ENCODE results near the gene ART5. TPM values are rescaled to one million over a fixed set of nuclear protein-coding genes. Genes with fewer than 3 reads are reported as not detected.
"Not testable (repeated sequence)": the region's sequence is repeated elsewhere in the genome, so short reads cannot be mapped to it uniquely, and the experiment has no call there.

The ART5 gene
- total RNA-seq, 4 donors from 2014 or later: not detected

- Histone ChIP-seq H3K4me1 (peaks cover 0 to 15% (median 5%) of the 10 kb centered on the region in 4 donors), H3K27me3 (peaks cover 0 to 3% of the 10 kb centered on the region in 2 donors), H3K4me3 (no peak overlapping the region), H3K9me3 (no peaks in the 10 kb centered on the region), H3K27ac (no peak overlapping the region), H3K36me3 (no peaks in the 10 kb centered on the region)
- DNase-seq: no peak
- TF ChIP-seq POLR2A (IDR thresholded peaks at IDR 0.05): no peak
- TF ChIP-seq, protein P1, sequence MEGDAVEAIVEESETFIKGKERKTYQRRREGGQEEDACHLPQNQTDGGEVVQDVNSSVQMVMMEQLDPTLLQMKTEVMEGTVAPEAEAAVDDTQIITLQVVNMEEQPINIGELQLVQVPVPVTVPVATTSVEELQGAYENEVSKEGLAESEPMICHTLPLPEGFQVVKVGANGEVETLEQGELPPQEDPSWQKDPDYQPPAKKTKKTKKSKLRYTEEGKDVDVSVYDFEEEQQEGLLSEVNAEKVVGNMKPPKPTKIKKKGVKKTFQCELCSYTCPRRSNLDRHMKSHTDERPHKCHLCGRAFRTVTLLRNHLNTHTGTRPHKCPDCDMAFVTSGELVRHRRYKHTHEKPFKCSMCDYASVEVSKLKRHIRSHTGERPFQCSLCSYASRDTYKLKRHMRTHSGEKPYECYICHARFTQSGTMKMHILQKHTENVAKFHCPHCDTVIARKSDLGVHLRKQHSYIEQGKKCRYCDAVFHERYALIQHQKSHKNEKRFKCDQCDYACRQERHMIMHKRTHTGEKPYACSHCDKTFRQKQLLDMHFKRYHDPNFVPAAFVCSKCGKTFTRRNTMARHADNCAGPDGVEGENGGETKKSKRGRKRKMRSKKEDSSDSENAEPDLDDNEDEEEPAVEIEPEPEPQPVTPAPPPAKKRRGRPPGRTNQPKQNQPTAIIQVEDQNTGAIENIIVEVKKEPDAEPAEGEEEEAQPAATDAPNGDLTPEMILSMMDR (IDR thresholded peaks at IDR 0.05): no peak
Observed at GRCh38 chr11:3645552-3645951, 3.8 kb upstream of the ART5 start.

DNA sequence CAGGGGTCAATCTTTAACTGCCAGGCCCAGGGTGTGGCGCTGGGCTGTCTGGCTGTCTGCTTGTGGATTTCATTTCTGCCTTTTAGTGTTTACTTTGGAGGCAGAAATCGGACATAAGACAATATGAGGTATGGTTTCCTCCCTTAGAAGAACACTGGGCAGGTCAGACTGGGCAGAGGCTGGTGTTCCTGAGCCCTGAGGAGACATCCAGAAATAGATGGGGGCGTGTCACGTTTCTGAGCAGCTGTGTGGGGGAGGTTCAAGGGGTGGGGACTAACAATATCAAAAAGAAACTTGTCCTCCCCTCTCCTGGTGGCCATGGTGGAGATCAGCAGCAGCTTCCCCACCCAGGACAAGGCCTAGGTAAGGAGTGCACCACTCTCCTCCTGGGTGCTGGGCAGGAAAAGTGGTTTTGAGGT is 3.0 kb upstream of the ART5 start, which contains the start of gene ART1:
ART1 (plus strand) TSS at position 312 of the 419 bp plus-strand sequence. CDS start 14,086 bp downstream, outside the sequence.
- Histone ChIP-seq H3K9me3 (no peaks in the 10 kb centered on the region), H3K27me3 (peaks cover 0 to 3% of the 10 kb centered on the region in 2 donors), H3K4me3 (no peak within 1 kb of the TSS), H3K27ac (no peak within 1 kb of the TSS), H3K36me3 (no peaks in the 10 kb centered on the region), H3K4me1 (peaks cover 0 to 15% (median 5%) of the 10 kb centered on the region in 4 donors)
- no peak for DNase-seq
- TF ChIP-seq POLR2A (IDR thresholded peaks at IDR 0.05): no peak
- TF ChIP-seq, protein P1 (IDR thresholded peaks at IDR 0.05): peak in 1 of 6 experiments; percentile 9

DNA sequence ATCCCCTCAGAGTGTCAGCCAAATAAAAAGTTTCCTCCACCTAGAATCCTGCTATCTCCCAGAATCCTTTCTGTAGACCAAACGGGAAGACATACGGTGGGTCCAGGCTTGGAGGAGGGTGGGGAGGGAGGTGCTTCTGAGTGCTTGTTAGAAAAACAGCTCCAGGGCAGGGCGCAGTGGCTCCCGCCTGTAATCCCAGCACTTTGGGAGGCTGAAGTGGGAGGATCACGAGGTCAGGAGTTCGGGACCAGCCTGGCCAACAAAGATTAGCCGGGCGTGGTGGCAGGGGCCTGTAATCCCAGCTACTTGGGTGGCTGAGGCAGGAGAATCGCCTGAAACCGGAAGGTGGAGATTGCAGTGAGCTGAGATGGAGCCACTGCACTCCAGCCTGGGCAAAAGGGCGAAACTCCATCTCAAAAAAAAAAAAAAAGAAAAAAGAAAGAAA is 1.3 kb upstream of the ART5 start:
- H3K27me3 ChIP-seq, DNase-seq, H3K9me3 ChIP-seq, H3K36me3 ChIP-seq, H3K27ac ChIP-seq: not testable (repeated sequence)
- Histone ChIP-seq H3K4me3 (peak overlapping the region in 2 of 4 donors; percentile 58 to 60), H3K4me1 (peaks cover 0 to 15% (median 5%) of the 10 kb centered on the region in 4 donors)

DNA sequence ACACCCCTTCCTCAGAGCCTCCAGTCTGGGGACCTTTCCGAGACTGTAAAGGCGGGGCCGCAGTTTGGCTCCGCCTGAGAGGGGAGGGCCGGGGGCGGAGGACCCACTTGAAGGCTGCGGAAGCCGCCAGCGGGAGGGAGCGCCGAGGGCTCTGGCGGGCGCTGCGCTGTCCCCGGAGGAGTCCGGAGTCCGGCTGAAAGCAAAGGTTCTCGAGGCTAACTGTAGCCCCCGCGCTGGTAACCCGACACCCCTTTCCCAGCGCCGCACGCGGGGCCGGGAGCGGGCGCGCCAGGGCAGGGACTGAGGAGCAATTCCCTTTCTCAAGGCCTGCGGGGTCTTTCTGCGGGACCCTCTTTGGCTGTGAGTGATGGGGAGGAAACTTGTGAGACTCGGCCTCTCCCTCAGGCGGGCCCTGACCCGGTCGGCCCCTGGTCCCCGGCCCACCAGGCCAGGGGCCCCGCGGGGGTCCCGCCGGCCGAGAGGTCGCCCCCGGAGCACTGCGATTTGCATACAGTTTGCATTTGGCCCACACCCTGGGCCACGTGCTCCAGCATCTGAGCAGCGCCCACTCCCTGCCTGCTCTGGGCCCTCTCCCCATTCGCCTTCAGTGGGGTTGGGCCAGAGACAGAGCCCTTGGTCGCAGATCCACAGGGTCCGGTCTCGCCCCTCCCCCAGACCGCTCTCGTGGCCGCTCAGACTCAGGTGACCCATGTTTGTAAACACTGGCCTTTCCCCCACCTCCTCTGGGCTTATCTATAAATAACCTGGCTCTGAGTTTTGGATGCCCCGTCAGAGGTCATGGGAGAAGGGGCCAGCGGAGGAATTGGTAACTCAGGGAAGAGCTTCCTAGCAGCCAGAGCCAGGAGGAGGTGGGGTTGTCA is 519 bp upstream of the ART5 start:
- peak overlapping the region in 2 of 4 donors; percentile 1 to 32 for H3K27ac ChIP-seq
- peaks cover 0 to 15% (median 5%) of the 10 kb centered on the region in 4 donors for H3K4me1 ChIP-seq
- DNase-seq: peak; percentile 25 to 82 (median 78)
- peak overlapping the region; percentile 32 to 60 (median 50) for H3K4me3 ChIP-seq
- no peaks in the 10 kb centered on the region for H3K27me3 ChIP-seq
- TF ChIP-seq POLR2A (IDR thresholded peaks at IDR 0.05): no peak
- TF ChIP-seq, protein P1 (IDR thresholded peaks at IDR 0.05): no peak
- H3K36me3 ChIP-seq: no peaks in the 10 kb centered on the region
- no peaks in the 10 kb centered on the region for H3K9me3 ChIP-seq

DNA sequence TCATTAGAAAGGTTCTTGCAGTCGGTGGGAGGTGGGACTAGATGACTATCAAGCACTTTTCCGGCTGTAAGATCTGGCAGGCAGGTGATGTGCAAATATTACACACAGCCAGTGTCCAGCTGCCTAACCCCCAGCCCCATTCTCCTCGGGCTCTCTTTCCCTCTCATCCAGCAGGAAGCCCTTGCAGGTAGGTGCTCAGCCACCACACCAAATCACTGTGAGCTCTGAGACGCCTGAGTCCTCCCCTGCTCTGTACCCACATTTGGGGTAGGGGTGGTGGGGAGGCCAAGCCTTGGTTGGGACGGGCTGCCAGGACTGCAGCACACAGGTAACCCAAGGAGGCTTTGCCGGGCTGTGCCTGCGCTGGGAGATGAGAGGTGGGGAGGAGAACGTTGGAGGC is 601 bp downstream of the ART5 start:
- no peaks in the 10 kb centered on the region for H3K27me3 ChIP-seq
- DNase-seq: no peak
- no peaks in the 10 kb centered on the region for H3K9me3 ChIP-seq
- TF ChIP-seq POLR2A (IDR thresholded peaks at IDR 0.05): no peak
- TF ChIP-seq, protein P1 (IDR thresholded peaks at IDR 0.05): no peak
- no peaks in the 10 kb centered on the region for H3K36me3 ChIP-seq
- no peak overlapping the region for H3K4me3 ChIP-seq
- peaks cover 0 to 15% (median 5%) of the 10 kb centered on the region in 4 donors for H3K4me1 ChIP-seq
- no peak overlapping the region for H3K27ac ChIP-seq

GRCh38 chr11:3639841-3640240 is 2.0 kb downstream of the ART5 start:
- DNase-seq: no peak
- no peaks in the 10 kb centered on the region for H3K27me3 ChIP-seq
- no peaks in the 10 kb centered on the region for H3K36me3 ChIP-seq
- H3K9me3 ChIP-seq: no peaks in the 10 kb centered on the region
- peaks cover 0 to 15% (median 5%) of the 10 kb centered on the region in 4 donors for H3K4me1 ChIP-seq
- H3K4me3 ChIP-seq: no peak overlapping the region
- TF ChIP-seq, protein P1 (IDR thresholded peaks at IDR 0.05): no peak
- TF ChIP-seq POLR2A (IDR thresholded peaks at IDR 0.05): no peak
- no peak overlapping the region for H3K27ac ChIP-seq
